Hepatocyte (in vitro differentiated cells): ENCODE results near the gene HOXB1. TPM values are rescaled to one million over a fixed set of nuclear protein-coding genes. Genes with fewer than 3 reads are reported as not detected.
A peak's percentile ranks its signal among the peaks of the same experiment; 100 is the strongest.
"Not testable (repeated sequence)": the region's sequence is repeated elsewhere in the genome, so short reads cannot be mapped to it uniquely, and the experiment has no call there.

Source experiments
- DNase-seq: peaks from one replicate; pipeline ENCODE4 v3.0.0-alpha.2; 2016; ENCODE audit warnings: low spot score
- H2AFZ ChIP-seq: fragments of 200-600 bp; sonication (generic); 2 replicates; pipeline ENCODE4 v1.6.0; 2016; ENCODE audit warnings: antibody characterized with exemption, mild to moderate bottlenecking
- H3K27ac ChIP-seq: fragments of 200-600 bp; sonication (generic); 2 replicates; pipeline ENCODE4 v1.5.1; 2016; ENCODE audit warnings: mild to moderate bottlenecking
- H3K27me3 ChIP-seq: fragments of 200-600 bp; sonication (generic); 2 replicates; pipeline ENCODE4 v1.6.1; 2016
- H3K36me3 ChIP-seq: fragments of 200-600 bp; sonication (generic); replicated peaks from 2 replicates; pipeline ENCODE4 v1.5.1; 2016; ENCODE audit warnings: low read depth; ENCODE audit not compliant: insufficient read depth
- H3K4me1 ChIP-seq: fragments of 200-600 bp; sonication (generic); 2 replicates; pipeline ENCODE4 v1.5.1; 2016; ENCODE audit warnings: mild to moderate bottlenecking, moderate library complexity; ENCODE audit not compliant: insufficient read depth
- H3K4me2 ChIP-seq: fragments of 200-600 bp; sonication (generic); 2 replicates; pipeline ENCODE4 v1.6.0; 2016
- H3K4me3 ChIP-seq: fragments of 200-600 bp; sonication (generic); 2 replicates; pipeline ENCODE4 v1.5.1; 2016; ENCODE audit warnings: mild to moderate bottlenecking
- H3K79me2 ChIP-seq: fragments of 200-600 bp; sonication (generic); 2 replicates; pipeline ENCODE4 v1.6.0; 2017; ENCODE audit warnings: mild to moderate bottlenecking
- H3K9me2 ChIP-seq: fragments of 200-600 bp; sonication (generic); replicated peaks from 2 replicates; pipeline ENCODE4 v1.6.0; 2017; ENCODE audit warnings: mild to moderate bottlenecking; ENCODE audit not compliant: insufficient read depth
- H3K9me3 ChIP-seq: fragments of 200-600 bp; sonication (generic); 2 replicates; pipeline ENCODE4 v1.5.1; 2016; ENCODE audit warnings: low read depth, mild to moderate bottlenecking
- H4K20me1 ChIP-seq: fragments of 200-600 bp; sonication (generic); 2 replicates; pipeline ENCODE4 v1.6.0; 2016; ENCODE audit warnings: mild to moderate bottlenecking; ENCODE audit not compliant: insufficient read depth, poor library complexity, severe bottlenecking
- CTCF ChIP-seq: fragments of 200-600 bp; sonication (generic); IDR thresholded peaks from 2 replicates; pipeline ENCODE4 v1.5.1; 2016; ENCODE audit warnings: antibody characterized with exemption, mild to moderate bottlenecking; ENCODE audit not compliant: poor library complexity
- EZH2 ChIP-seq: fragments of 200-600 bp; sonication (generic); IDR thresholded peaks from 2 replicates; pipeline ENCODE4 v1.6.1; 2016; ENCODE audit warnings: antibody characterized with exemption, mild to moderate bottlenecking, borderline replicate concordance
- EZH2phosphoT487 ChIP-seq: fragments of 200-600 bp; sonication (generic); IDR thresholded peaks from one replicate; pipeline ENCODE4 v1.6.1; 2018; ENCODE audit warnings: antibody characterized with exemption, mild to moderate bottlenecking, low read depth, moderate library complexity; ENCODE audit not compliant: unreplicated experiment, severe bottlenecking
- WGBS: methylation state at CpG from one replicate; pipeline ENCODE4 v1.1.6; 2016; ENCODE audit warnings: low lambda C conversion rate; ENCODE audit errors: missing lambda C conversion rate; 5-methylcytosine and 5-hydroxymethylcytosine counted together
- polyA plus RNA-seq: library from polyadenylated mRNA; unstranded; fragments of >200 nt; fragmentation: Nextera tagmentation; extraction: Ambion mirVana; gene quantifications from 2 replicates; pipeline ENCODE4 v1.2.1, GENCODE V29; 2016
- total RNA-seq: library from RNA; depleted of rRNA; stranded (reverse); fragments of >200 nt; gene quantifications from 2 replicates; pipeline ENCODE4 v1.2.3, GENCODE V29; 2014

The HOXB1 gene
- total and polyA plus RNA-seq, 2 experiments from 2014 or later, result not detected

GRCh38 chr17:48484256-48484655, 46.6 kb downstream of the HOXB1 start:
- Histone ChIP-seq H3K4me1 (no peaks in the 10 kb centered on the region), H3K27me3 (peaks cover 10% of the 10 kb centered on the region), H3K27ac (peak overlapping the region; percentile 5), H4K20me1 (no peaks in the 10 kb centered on the region), H3K9me2 (no peaks in the 10 kb centered on the region), H2AFZ (no peak overlapping the region), H3K4me3 (no peak overlapping the region), H3K79me2 (no peaks in the 10 kb centered on the region), H3K4me2 (no peak overlapping the region), H3K36me3 (no peaks in the 10 kb centered on the region), H3K9me3 (no peaks in the 10 kb centered on the region)
- no peak for TF ChIP-seq EZH2
- no peak for TF ChIP-seq CTCF
- TF ChIP-seq EZH2phosphoT487, result no peak
- 91% methylated on average over 3 of the region's 3 CpGs for WGBS
- no peak for DNase-seq

GRCh38 chr17:48483471-48484131, 47.2 kb downstream of the HOXB1 start:
- Histone ChIP-seq H3K27me3 (peaks cover 7% of the 10 kb centered on the region), H3K9me2 (no peaks in the 10 kb centered on the region), H3K4me1 (no peaks in the 10 kb centered on the region), H3K27ac (peak overlapping the region; percentile 51), H3K4me2 (no peak overlapping the region), H3K79me2 (no peaks in the 10 kb centered on the region), H4K20me1 (no peaks in the 10 kb centered on the region), H2AFZ (no peak overlapping the region), H3K9me3 (no peaks in the 10 kb centered on the region), H3K4me3 (no peak overlapping the region), H3K36me3 (no peaks in the 10 kb centered on the region)
- DNase-seq, result peak; percentile 41
- 62% methylated on average over 6 of the region's 6 CpGs for WGBS
- TF ChIP-seq EZH2 (no peak), CTCF (no peak), EZH2phosphoT487 (no peak)

GRCh38 chr17:48483004-48483403, 47.8 kb downstream of the HOXB1 start:
- DNase-seq, result no peak

GRCh38 chr17:48482301-48482700, 48.5 kb downstream of the HOXB1 start:
- 87% methylated on average over 4 of the region's 4 CpGs for WGBS
- H3K27me3 ChIP-seq, H3K9me3 ChIP-seq, H2AFZ ChIP-seq, H3K36me3 ChIP-seq, H3K27ac ChIP-seq, H3K4me3 ChIP-seq, DNase-seq, H4K20me1 ChIP-seq, H3K9me2 ChIP-seq, H3K4me1 ChIP-seq, H3K4me2 ChIP-seq, H3K79me2 ChIP-seq: not testable (repeated sequence)

More at GRCh38 chr17:48483004-48483403, 47.8 kb downstream of the HOXB1 start:
- Histone ChIP-seq H3K9me3 (no peaks in the 10 kb centered on the region), H3K9me2 (no peaks in the 10 kb centered on the region), H3K36me3 (no peaks in the 10 kb centered on the region), H3K27ac (peak overlapping the region; percentile 51), H3K4me1 (no peaks in the 10 kb centered on the region), H2AFZ (no peak overlapping the region), H3K27me3 (peaks cover 7% of the 10 kb centered on the region), H3K79me2 (no peaks in the 10 kb centered on the region), H4K20me1 (no peaks in the 10 kb centered on the region), H3K4me2 (no peak overlapping the region), H3K4me3 (no peak overlapping the region)
- 84% methylated on average over 6 of the region's 6 CpGs for WGBS
- TF ChIP-seq EZH2phosphoT487 (no peak), CTCF (no peak), EZH2 (no peak)
